K562 (cell line): Measurements from ENCODE around the gene ICA1. TPM values are rescaled to one million over a fixed set of nuclear protein-coding genes. Genes with fewer than 3 reads are reported as not detected.

ENCODE experiments used
- ATF6 ChIP-seq: sonication (generic); formaldehyde crosslinking; IDR thresholded peaks from 2 replicates; pipeline ENCODE4 v1.4.0; 2020; ENCODE audit warnings: mild to moderate bottlenecking, missing genetic modification reagents
- CREB3 ChIP-seq: fragments of 450-650 bp; conservative IDR thresholded peaks from 2 replicates; pipeline ENCODE4 v1.6.1; 2016; ENCODE audit warnings: missing genetic modification characterization, low read depth, mild to moderate bottlenecking, missing compliant biosample characterization, moderate library complexity
- HBP1 ChIP-seq: fragments of 450-650 bp; formaldehyde crosslinking; IDR thresholded peaks from 2 replicates; pipeline ENCODE4 v1.4.0; 2022; ENCODE audit warnings: missing genetic modification characterization
- HMBOX1 ChIP-seq: sonication (generic); IDR thresholded peaks from 2 replicates; pipeline ENCODE4 v1.6.1; 2016
- SRSF1 ChIP-seq: fragments of 200-400 bp; formaldehyde crosslinking; IDR thresholded peaks from 2 replicates; pipeline ENCODE4 v1.6.1; 2017; ENCODE audit warnings: mild to moderate bottlenecking, low read depth, low read length, moderate library complexity
- ZFP36 ChIP-seq: fragments of 150-350 bp; IDR thresholded peaks from 2 replicates; pipeline ENCODE4 v1.6.1; 2018; ENCODE audit warnings: low read length, low read depth; ENCODE audit not compliant: partially characterized antibody
- ZNF431 ChIP-seq: sonication (generic); formaldehyde crosslinking; IDR thresholded peaks from 2 replicates; pipeline ENCODE4 v1.8.0; 2022; ENCODE audit warnings: mild to moderate bottlenecking, missing genetic modification reagents
- polyA plus RNA-seq, 8 experiments: library from polyadenylated mRNA; depleted of rRNA in 4 of 8; stranded (reverse) in 5 of 8; unstranded in 3 of 8; fragments of >200 nt; fragmentation: Nextera tagmentation in 2 of 8; fragmentation: Illumina TruSeq in 1 of 8; extraction: Ambion mirVana in 2 of 8; extraction: Trizol in 1 of 8; gene quantifications; 2 replicates each; pipeline versions ENCODE4 v1.2.1 to v1.2.3, GENCODE V29; 2011 to 2014; ENCODE audit warnings: inconsistent platforms in 1 of 8, missing spikeins in 1 of 8
- total RNA-seq, 7 experiments: library from RNA; depleted of rRNA in 6 of 7; stranded (reverse); fragments of >200 nt in 6 of 7; fragmentation: Illumina TruSeq in 2 of 7; extraction: Trizol in 2 of 7; gene quantifications; 2 replicates each; pipeline versions ENCODE4 v1.2.1 to v1.2.3, GENCODE V29; 2011 to 2021; ENCODE audit warnings: low replicate concordance in 1 of 7

Gene ICA1
- total and polyA plus RNA-seq, 9 of the 15 experiments (the other 6 are each of a cell fraction or from before 2014, with no cell fraction given), result 7.1 to 22.3 (median 16.4) TPM

- TF ChIP-seq CREB3 (tag), result no peak
- no peak for TF ChIP-seq HMBOX1
- no peak for TF ChIP-seq ATF6
- TF ChIP-seq ZFP36, result no peak
- TF ChIP-seq SRSF1, result no peak
- TF ChIP-seq ZNF431 (CRISPR knock-in tag), result no peak
- no peak for TF ChIP-seq HBP1 (CRISPR knock-in tag)
Observed at GRCh38 chr7:8119262-8119661, 142.7 kb downstream of the ICA1 start (continued).
